ENCODE data around the gene RAPGEFL1. TPM values are rescaled to one million over a fixed set of nuclear protein-coding genes. Genes with fewer than 3 reads are reported as not detected.
"Not testable (repeated sequence)": the region's sequence is repeated elsewhere in the genome, so short reads cannot be mapped to it uniquely, and the experiment has no call there.

Gene RAPGEFL1
- total RNA-seq, 4 donors from 2014 or later = 1.8 to 5.8 (median 5.2) TPM

- no peaks in the 10 kb centered on the region for H3K27me3 ChIP-seq
- intact Hi-C loops (cut with DNase I; ENCODE audit: low total_unique reads) = no loop called here
- no peak overlapping the region for H3K27ac ChIP-seq
- TF ChIP-seq POLR2A (IDR thresholded peaks at IDR 0.05) (no peak), CTCF (IDR thresholded peaks at IDR 0.05 in 4 of 5, conservative IDR thresholded peaks at IDR 0.05 in 1 of 5) (no peak)
- in situ Hi-C loops (cut with MboI; ENCODE audit: low sequenced_read_pairs in 4 of 4) = no loop called here
- H3K9me3 ChIP-seq = no peaks in the 10 kb centered on the region
- H3K4me1 ChIP-seq = no peaks in the 10 kb centered on the region
- DNase-seq = no peak
- H3K36me3 ChIP-seq = no peaks in the 10 kb centered on the region
- H3K4me3 ChIP-seq = no peak overlapping the region
- ATAC-seq = no peak
These were observed 21.3 kb downstream of the RAPGEFL1 start for GRCh38 chr17:40198576-40198975.

- Histone ChIP-seq H3K4me3 (no peak overlapping the region), H3K4me1 (no peaks in the 10 kb centered on the region), H3K27ac (no peak overlapping the region), H3K9me3 (no peaks in the 10 kb centered on the region), H3K27me3 (no peaks in the 10 kb centered on the region), H3K36me3 (no peaks in the 10 kb centered on the region)
- in situ Hi-C loops (cut with MboI; ENCODE audit: low sequenced_read_pairs in 4 of 4) (loop anchor here (5.0 to 25.0 kb wide), 6 partner anchors 82 to 159 kb away; partner anchors contain the start of genes CDC6 (in 2 of the 4) and GJD3 (in 1 of the 4)), intact Hi-C loops (cut with DNase I; ENCODE audit: low total_unique reads) (loop anchor here (10.0 kb wide), 1 partner anchor 152 kb away; no protein-coding TSS in a partner anchor)
- TF ChIP-seq POLR2A (IDR thresholded peaks at IDR 0.05) (no peak), CTCF (IDR thresholded peaks at IDR 0.05 in 4 of 5, conservative IDR thresholded peaks at IDR 0.05 in 1 of 5) (no peak)
- no peak for ATAC-seq
- no peak for DNase-seq
These were observed 25.9 kb downstream of the RAPGEFL1 start for GRCh38 chr17:40203131-40203530.

GRCh38 chr17:40206193-40206592, 28.9 kb downstream of the RAPGEFL1 start:
- H3K9me3 ChIP-seq, H3K27ac ChIP-seq, DNase-seq, H3K36me3 ChIP-seq, H3K4me1 ChIP-seq, H3K4me3 ChIP-seq, H3K27me3 ChIP-seq, ATAC-seq: not testable (repeated sequence)
- intact Hi-C loops (cut with DNase I; ENCODE audit: low total_unique reads) = loop anchor here (10.0 kb wide), 1 partner anchor 149 kb away; no protein-coding TSS in a partner anchor
- in situ Hi-C loops (cut with MboI; ENCODE audit: low sequenced_read_pairs in 4 of 4) = loop anchor here in 3 of 4 donors (10.0 to 25.0 kb wide), 4 partner anchors 79 to 156 kb away; partner anchors contain the start of genes CDC6 (in 1 of the 3) and GJD3 (in 1 of the 3)

GRCh38 chr17:40209404-40210093, 32.3 kb downstream of the RAPGEFL1 start:
- in situ Hi-C loops (cut with MboI; ENCODE audit: low sequenced_read_pairs in 4 of 4) = loop anchor here in 3 of 4 donors (10.0 to 25.0 kb wide), 4 partner anchors 75 to 153 kb away; partner anchors contain the start of genes CDC6 (in 1 of the 3) and GJD3 (in 1 of the 3)
- no peak for TF ChIP-seq CTCF (IDR thresholded peaks at IDR 0.05 in 4 of 5, conservative IDR thresholded peaks at IDR 0.05 in 1 of 5)
- no peak for TF ChIP-seq POLR2A (IDR thresholded peaks at IDR 0.05)

GRCh38 chr17:40213914-40214313, 36.6 kb downstream of the RAPGEFL1 start:
- H3K27ac ChIP-seq; H3K4me3 ChIP-seq; H3K9me3 ChIP-seq; H3K36me3 ChIP-seq; ATAC-seq; H3K27me3 ChIP-seq; H3K4me1 ChIP-seq; DNase-seq; intact Hi-C loops (cut with DNase I; ENCODE audit: low total_unique reads): not testable (repeated sequence)
- in situ Hi-C loops (cut with MboI; ENCODE audit: low sequenced_read_pairs in 4 of 4) = loop anchor here in 1 of 4 donors (25.0 kb wide), 1 partner anchor 148 kb away; the partner anchor contains the start of gene GJD3

More at GRCh38 chr17:40209404-40210093, 32.3 kb downstream of the RAPGEFL1 start:
- no peaks in the 10 kb centered on the region for H3K4me1 ChIP-seq
- no peak overlapping the region for H3K4me3 ChIP-seq
- ATAC-seq = no peak
- no peak for DNase-seq
- no peaks in the 10 kb centered on the region for H3K27me3 ChIP-seq
- H3K36me3 ChIP-seq = no peaks in the 10 kb centered on the region
- H3K9me3 ChIP-seq = no peaks in the 10 kb centered on the region
- intact Hi-C loops (cut with DNase I; ENCODE audit: low total_unique reads) = loop anchor here (10.0 kb wide), 1 partner anchor 145 kb away; no protein-coding TSS in a partner anchor
- no peak overlapping the region for H3K27ac ChIP-seq

All from gastrocnemius medialis (tissue), 4 donors.